CD14-positive monocyte (primary cell): ENCODE measurements around the gene KCNQ1. TPM values are rescaled to one million over a fixed set of nuclear protein-coding genes. Genes with fewer than 3 reads are reported as not detected.

Experiments
- DNase-seq, 3 donors: peaks; one replicate each; pipeline ENCODE4 v3.0.0-alpha.2; 2011 to 2022
- H2AFZ ChIP-seq: 2 replicates; pipeline ENCODE4 v1.6.0; 2012; ENCODE audit warnings: mild to moderate bottlenecking, low read depth, low read length, inconsistent platforms; ENCODE audit not compliant: insufficient read depth, poor library complexity, severe bottlenecking
- H3K27ac ChIP-seq, 2 donors: 1 replicate in 1 of 2; 2 replicates in 1 of 2; pipeline ENCODE4 v1.5.1; 2012 to 2013; ENCODE audit warnings: low read length in 2 of 2, control low read depth in 1 of 2, inconsistent platforms in 1 of 2, low read depth in 1 of 2, mild to moderate bottlenecking in 1 of 2
- H3K27me3 ChIP-seq, 2 donors: one replicate each; pipeline versions ENCODE4 v1.6.0 to v1.6.1; 2011 to 2013; ENCODE audit warnings: low read length in 2 of 2; ENCODE audit not compliant: control insufficient read depth in 2 of 2, insufficient read depth in 2 of 2
- H3K36me3 ChIP-seq, 2 donors: replicated peaks in 1 of 2; 1 replicate in 1 of 2; 2 replicates in 1 of 2; pipeline versions ENCODE4 v1.5.1 to v1.6.1; 2012 to 2013; ENCODE audit warnings: low read length in 2 of 2, control low read depth in 1 of 2, inconsistent platforms in 1 of 2, mild to moderate bottlenecking in 1 of 2; ENCODE audit not compliant: insufficient read depth in 2 of 2, control insufficient read depth in 1 of 2
- H3K4me1 ChIP-seq, 2 donors: 1 replicate in 1 of 2; 2 replicates in 1 of 2; pipeline versions ENCODE4 v1.5.1 to v1.6.1; 2012 to 2013; ENCODE audit warnings: low read length in 2 of 2, control low read depth in 1 of 2, inconsistent platforms in 1 of 2, mild to moderate bottlenecking in 1 of 2, moderate library complexity in 1 of 2; ENCODE audit not compliant: insufficient read depth in 2 of 2, control insufficient read depth in 1 of 2
- H3K4me2 ChIP-seq: replicated peaks from 2 replicates; pipeline ENCODE3; 2012; ENCODE audit warnings: low read length, moderate library complexity, mild to moderate bottlenecking; ENCODE audit not compliant: poor library complexity, severe bottlenecking; ENCODE audit errors: extremely low read depth
- H3K4me3 ChIP-seq, 3 experiments: fragments of 200-600 bp in 1 of 3; sonication (generic) in 1 of 3; replicated peaks in 1 of 3; 1 replicate in 2 of 3; 2 replicates in 1 of 3; pipeline ENCODE4 v1.5.1; 2011 to 2013; ENCODE audit warnings: low read length in 3 of 3, mild to moderate bottlenecking in 3 of 3, control low read depth in 2 of 3, low read depth in 2 of 3, inconsistent platforms in 1 of 3, moderate library complexity in 1 of 3
- H3K79me2 ChIP-seq: 2 replicates; pipeline ENCODE4 v1.6.0; 2012; ENCODE audit warnings: mild to moderate bottlenecking, control low read depth, inconsistent platforms, low read length, moderate library complexity; ENCODE audit not compliant: insufficient read depth
- H3K9ac ChIP-seq: 2 replicates; pipeline ENCODE4 v1.6.0; 2017; ENCODE audit warnings: low read length, mild to moderate bottlenecking; ENCODE audit not compliant: insufficient read depth, poor library complexity, severe bottlenecking
- H3K9me3 ChIP-seq, 2 donors: replicated peaks in 1 of 2; 1 replicate in 1 of 2; 2 replicates in 1 of 2; pipeline versions ENCODE4 v1.5.1 to v1.6.1; 2012 to 2013; ENCODE audit warnings: low read length in 2 of 2, control low read depth in 1 of 2; ENCODE audit not compliant: control insufficient read depth in 1 of 2, insufficient read depth in 1 of 2
- H4K20me1 ChIP-seq: 2 replicates; pipeline ENCODE4 v1.6.0; 2012; ENCODE audit warnings: mild to moderate bottlenecking, low read length, control low read depth, moderate library complexity; ENCODE audit not compliant: insufficient read depth
- H3K27ac Mint-ChIP-seq, 7 donors: one replicate each; pipeline ENCODE4 v1.8.0; 2020; ENCODE audit warnings: mild to moderate bottlenecking in 7 of 7, mixed read lengths in 7 of 7, moderate library complexity in 6 of 7, inconsistent platforms in 2 of 7
- H3K27me3 Mint-ChIP-seq, 3 donors: one replicate each; pipeline ENCODE4 v1.8.0; 2021 to 2022; ENCODE audit warnings: low read depth in 3 of 3, mild to moderate bottlenecking in 3 of 3, mixed read lengths in 3 of 3, moderate library complexity in 3 of 3, inconsistent platforms in 1 of 3
- H3K36me3 Mint-ChIP-seq, 2 donors: one replicate each; pipeline ENCODE4 v1.8.0; 2020; ENCODE audit warnings: mixed read lengths in 2 of 2, inconsistent platforms in 1 of 2, mild to moderate bottlenecking in 1 of 2
- H3K4me1 Mint-ChIP-seq: one replicate; pipeline ENCODE4 v1.8.0; 2020; ENCODE audit warnings: mild to moderate bottlenecking, mixed read lengths
- H3K4me3 Mint-ChIP-seq, 2 donors: one replicate each; pipeline ENCODE4 v1.8.0; 2020; ENCODE audit warnings: mild to moderate bottlenecking in 2 of 2, mixed read lengths in 2 of 2, moderate library complexity in 1 of 2
- H3K9me3 Mint-ChIP-seq, 7 donors: one replicate each; pipeline ENCODE4 v1.8.0; 2020 to 2022; ENCODE audit warnings: mixed read lengths in 7 of 7, mild to moderate bottlenecking in 6 of 7, moderate library complexity in 6 of 7, inconsistent platforms in 2 of 7
- CTCF ChIP-seq: fragments of 200-600 bp; IDR thresholded peaks from one replicate; pipeline ENCODE4 v1.8.0; 2022; ENCODE audit warnings: antibody characterized with exemption, mild to moderate bottlenecking
- WGBS: methylation state at CpG from one replicate; pipeline ENCODE4 v1.1.5; 2013; ENCODE audit warnings: missing lambda C conversion rate; ENCODE audit not compliant: insufficient coverage; 5-methylcytosine and 5-hydroxymethylcytosine counted together
- intact Hi-C, 2 donors: fragments of 100-400 bp; cut with micrococcal nuclease; formaldehyde crosslinking; loops; one replicate each; pipeline versions ENCODE4 v1.15.0 to v1.15.1; 2023
- polyA plus RNA-seq, 3 donors: library from polyadenylated mRNA; depleted of rRNA in 1 of 3; unstranded in 2 of 3; stranded (reverse) in 1 of 3; fragments of 300-500 nt in 2 of 3; fragments of >200 nt in 1 of 3; fragmentation: Illumina TruSeq in 2 of 3; gene quantifications; 1 replicate in 2 of 3; 2 replicates in 1 of 3; pipeline ENCODE4 v1.2.3, GENCODE V29; 2012 to 2021

The KCNQ1 gene
- polyA plus RNA-seq, 3 donors = 14.9 to 31.8 (median 21.6) TPM

GRCh38 chr11:2547806-2548205, 103.0 kb downstream of the KCNQ1 start:
- DNase-seq = no peak
- H3K9me3 Mint-ChIP-seq = peaks cover 0 to 8% (median 3%) of the 10 kb centered on the region in 7 donors
- peaks cover 45% of the 10 kb centered on the region for H3K79me2 ChIP-seq

GRCh38 chr11:2548596-2548995, 103.8 kb downstream of the KCNQ1 start:
- Histone ChIP-seq H3K4me2 (no peak overlapping the region), H3K79me2 (peaks cover 42% of the 10 kb centered on the region), H3K9me3 (no peaks in the 10 kb centered on the region), H2AFZ (no peak overlapping the region), H4K20me1 (peaks cover 97% of the 10 kb centered on the region), H3K27me3 (no peaks in the 10 kb centered on the region), H3K4me1 (peaks cover 0 to 10% of the 10 kb centered on the region in 2 donors), H3K9ac (no peak overlapping the region), H3K4me3 (no peak overlapping the region), H3K36me3 (no peaks in the 10 kb centered on the region), H3K27ac (no peak overlapping the region)
- no peak overlapping the region for H3K27ac Mint-ChIP-seq
- 97% methylated on average over 8 of the region's 12 CpGs for WGBS
- no peak for DNase-seq
- H3K27me3 Mint-ChIP-seq = peaks cover 0 to 7% (median 4%) of the 10 kb centered on the region in 3 donors
- intact Hi-C loops = no loop called here
- H3K4me3 Mint-ChIP-seq = no peak overlapping the region
- H3K9me3 Mint-ChIP-seq = peaks cover 0 to 8% (median 3%) of the 10 kb centered on the region in 7 donors
- H3K4me1 Mint-ChIP-seq = peaks cover 11% of the 10 kb centered on the region
- H3K36me3 Mint-ChIP-seq = peaks cover 7 to 15% of the 10 kb centered on the region in 2 donors
- no peak for TF ChIP-seq CTCF

More at GRCh38 chr11:2547806-2548205, 103.0 kb downstream of the KCNQ1 start:
- peak overlapping the region in 1 of 2 donors; percentile 21 for H3K4me3 Mint-ChIP-seq
- Histone ChIP-seq H3K4me2 (no peak overlapping the region), H2AFZ (no peak overlapping the region), H3K4me1 (peaks cover 0 to 5% of the 10 kb centered on the region in 2 donors), H3K4me3 (no peak overlapping the region), H3K27ac (no peak overlapping the region), H4K20me1 (peaks cover 98% of the 10 kb centered on the region), H3K36me3 (no peaks in the 10 kb centered on the region), H3K9ac (no peak overlapping the region), H3K9me3 (no peaks in the 10 kb centered on the region), H3K27me3 (no peaks in the 10 kb centered on the region)
- H3K36me3 Mint-ChIP-seq = peaks cover 7 to 15% of the 10 kb centered on the region in 2 donors
- WGBS = 97% methylated on average over 16 of the region's 16 CpGs
- no peak for TF ChIP-seq CTCF
- H3K4me1 Mint-ChIP-seq = peaks cover 8% of the 10 kb centered on the region
- peaks cover 0 to 7% (median 4%) of the 10 kb centered on the region in 3 donors for H3K27me3 Mint-ChIP-seq
- no peak overlapping the region for H3K27ac Mint-ChIP-seq
- intact Hi-C loops = no loop called here
